Measurements from ENCODE around the gene TAX1BP1. TPM values are rescaled to one million over a fixed set of nuclear protein-coding genes. Genes with fewer than 3 reads are reported as not detected.

TAX1BP1 gene
- total RNA-seq, 1 experiment from 2014 or later: 58.3 TPM

DNA sequence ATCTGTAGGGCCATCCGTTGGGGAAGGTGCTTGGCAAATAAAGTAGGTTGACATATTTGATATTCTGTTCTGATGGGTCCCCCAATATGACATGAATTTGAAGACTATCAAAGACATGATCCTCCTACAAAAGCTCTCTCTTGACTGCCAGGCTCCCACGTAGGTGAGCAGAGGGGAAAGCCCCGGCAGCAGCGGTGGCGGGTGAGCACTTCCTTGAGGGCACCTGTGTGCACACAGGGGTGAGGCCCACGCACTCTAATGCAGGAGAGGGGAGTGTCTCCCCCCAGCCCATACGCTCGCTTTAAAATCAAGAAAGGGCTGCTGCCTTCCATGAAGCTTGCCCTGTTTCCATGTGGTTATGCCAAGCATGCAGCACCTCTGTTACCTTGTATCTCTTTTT, 100.4 kb downstream of the TAX1BP1 start:
- H3K18ac ChIP-seq (ENCODE audit: insufficient read length, low read depth, low read length): no peak overlapping the region
- H2AK5ac ChIP-seq (ENCODE audit: insufficient read length, low read length): no peak overlapping the region
- no peak overlapping the region for H3K23ac ChIP-seq (ENCODE audit: insufficient read length, low read depth, low read length)
- H3K9ac ChIP-seq (ENCODE audit: extremely low read depth, insufficient read length, low read length): no peak overlapping the region
- no CpG with 5 or more reads among the region's 8 CpGs for WGBS (ENCODE audit: extremely low coverage, insufficient read length, low lambda C conversion rate)
- H3K79me1 ChIP-seq (ENCODE audit: insufficient read depth, low read depth, low read length, poor library complexity, severe bottlenecking): no peaks in the 10 kb centered on the region
- no peak for DNase-seq
- no peak overlapping the region for H2BK20ac ChIP-seq (ENCODE audit: low read depth, low read length, poor library complexity, severe bottlenecking)
- peaks cover 0 to 3% (median 0%) of the 10 kb centered on the region in 3 experiments; a peak in 1 of 7 replicates for H3K36me3 Mint-ChIP-seq (ENCODE audit: insufficient read depth in 1 of 3, low read depth in 3 of 3)
- H3K4ac ChIP-seq (ENCODE audit: low read depth, low read length): no peak overlapping the region
- H3K14ac ChIP-seq (ENCODE audit: insufficient read depth, low read length): no peak overlapping the region
- no peaks in the 10 kb centered on the region; the same call in 1 of the 2 replicates for H3K4me1 ChIP-seq (ENCODE audit: insufficient read depth, low read length)
- no peak overlapping the region for H2AFZ ChIP-seq (ENCODE audit: low read length)
- no peaks in the 10 kb centered on the region for H3K9me3 ChIP-seq (ENCODE audit: control insufficient read depth, low read depth, low read length)
- no peak overlapping the region; a peak in 1 of 7 replicates for H3K27ac Mint-ChIP-seq
- H2BK5ac ChIP-seq (ENCODE audit: insufficient read length, low read length): no peak overlapping the region
- H3K27me3 ChIP-seq (ENCODE audit: insufficient read depth, low read length): 0 out of 2 replicates have a peak, but pooled peaks cover under 1% of the 10 kb centered on the region
- no peak overlapping the region for H4K91ac ChIP-seq (ENCODE audit: insufficient read length, low read depth, low read length)
- H3K4me1 Mint-ChIP-seq: peaks cover 30 to 32% of the 10 kb centered on the region in 2 experiments
- H3K79me2 ChIP-seq (ENCODE audit: insufficient read depth, low read length): no peaks in the 10 kb centered on the region
- H3K56ac ChIP-seq (ENCODE audit: insufficient read length, low read depth, low read length): no peak overlapping the region
- no peak overlapping the region for H3K4me2 ChIP-seq (ENCODE audit: insufficient read depth, insufficient read length, low read length)
- no peaks in the 10 kb centered on the region for H3K9me3 Mint-ChIP-seq
- H3T11ph ChIP-seq (ENCODE audit: low read length): no peak overlapping the region
- H3K23me2 ChIP-seq (ENCODE audit: insufficient read length, low read depth, low read length, poor library complexity, severe bottlenecking): no peaks in the 10 kb centered on the region
- no peaks in the 10 kb centered on the region for H3K27me3 Mint-ChIP-seq (ENCODE audit: low read depth)
- no peaks in the 10 kb centered on the region for H4K20me1 ChIP-seq (ENCODE audit: control insufficient read depth, insufficient read depth, insufficient read length)
- H3K4me3 Mint-ChIP-seq: no peak overlapping the region
- H4K8ac ChIP-seq (replicated peaks; ENCODE audit: insufficient read length, low read depth, low read length): no peak overlapping the region
- H3K27ac ChIP-seq (ENCODE audit: insufficient read length, low read depth, low read length): no peak overlapping the region
- H2BK15ac ChIP-seq (ENCODE audit: low read depth, low read length): no peak overlapping the region
- no peak overlapping the region for H2BK120ac ChIP-seq (ENCODE audit: low read depth, low read length, poor library complexity, severe bottlenecking)
- TF ChIP-seq, protein P1, sequence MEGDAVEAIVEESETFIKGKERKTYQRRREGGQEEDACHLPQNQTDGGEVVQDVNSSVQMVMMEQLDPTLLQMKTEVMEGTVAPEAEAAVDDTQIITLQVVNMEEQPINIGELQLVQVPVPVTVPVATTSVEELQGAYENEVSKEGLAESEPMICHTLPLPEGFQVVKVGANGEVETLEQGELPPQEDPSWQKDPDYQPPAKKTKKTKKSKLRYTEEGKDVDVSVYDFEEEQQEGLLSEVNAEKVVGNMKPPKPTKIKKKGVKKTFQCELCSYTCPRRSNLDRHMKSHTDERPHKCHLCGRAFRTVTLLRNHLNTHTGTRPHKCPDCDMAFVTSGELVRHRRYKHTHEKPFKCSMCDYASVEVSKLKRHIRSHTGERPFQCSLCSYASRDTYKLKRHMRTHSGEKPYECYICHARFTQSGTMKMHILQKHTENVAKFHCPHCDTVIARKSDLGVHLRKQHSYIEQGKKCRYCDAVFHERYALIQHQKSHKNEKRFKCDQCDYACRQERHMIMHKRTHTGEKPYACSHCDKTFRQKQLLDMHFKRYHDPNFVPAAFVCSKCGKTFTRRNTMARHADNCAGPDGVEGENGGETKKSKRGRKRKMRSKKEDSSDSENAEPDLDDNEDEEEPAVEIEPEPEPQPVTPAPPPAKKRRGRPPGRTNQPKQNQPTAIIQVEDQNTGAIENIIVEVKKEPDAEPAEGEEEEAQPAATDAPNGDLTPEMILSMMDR (conservative IDR thresholded peaks at IDR 0.05): no peak
- no peak overlapping the region for H2BK12ac ChIP-seq (ENCODE audit: insufficient read length, low read depth, low read length)
- H4K5ac ChIP-seq (ENCODE audit: insufficient read length, low read depth, low read length): no peak overlapping the region

Data from H9 (cell line).